ENCODE data around the gene OR4K5. TPM values are rescaled to one million over a fixed set of nuclear protein-coding genes. Genes with fewer than 3 reads are reported as not detected.

Gene OR4K5
- total RNA-seq, 1 experiment from 2014 or later = not detected

DNA sequence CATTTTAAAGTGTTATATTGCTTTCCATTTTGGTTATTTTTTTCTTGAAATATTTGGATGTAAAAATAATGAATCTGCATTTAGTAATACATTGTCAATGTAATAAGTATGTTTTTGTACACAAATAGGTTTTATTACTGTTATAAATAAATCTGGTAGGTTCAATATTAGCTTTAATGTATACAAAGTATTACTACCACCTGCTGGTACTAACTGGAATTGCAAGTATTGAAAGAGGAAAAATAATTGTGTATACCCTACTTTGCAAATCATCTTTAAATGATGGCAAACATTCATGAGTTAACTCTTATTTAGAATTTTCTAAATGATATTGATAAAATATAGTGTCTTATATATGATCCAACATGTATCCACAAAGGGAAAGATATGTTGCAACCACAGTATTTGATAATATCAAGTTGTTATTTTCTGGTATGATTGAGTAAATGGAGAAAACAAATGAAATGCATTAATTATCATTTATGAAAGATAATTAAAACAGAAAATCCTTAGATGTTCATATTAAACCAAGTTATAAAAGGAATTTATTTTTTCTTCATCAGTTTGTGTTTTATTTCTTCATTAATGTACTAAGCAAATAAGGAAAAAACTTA, 42.3 kb upstream of the OR4K5 start:
- CTCF ChIA-PET = no interaction called here
- DNase-seq = peak in 1 of 2 experiments; percentile 5
- H3K36me3 Mint-ChIP-seq (ENCODE audit: insufficient read depth, unreplicated experiment) = no peaks in the 10 kb centered on the region

DNA sequence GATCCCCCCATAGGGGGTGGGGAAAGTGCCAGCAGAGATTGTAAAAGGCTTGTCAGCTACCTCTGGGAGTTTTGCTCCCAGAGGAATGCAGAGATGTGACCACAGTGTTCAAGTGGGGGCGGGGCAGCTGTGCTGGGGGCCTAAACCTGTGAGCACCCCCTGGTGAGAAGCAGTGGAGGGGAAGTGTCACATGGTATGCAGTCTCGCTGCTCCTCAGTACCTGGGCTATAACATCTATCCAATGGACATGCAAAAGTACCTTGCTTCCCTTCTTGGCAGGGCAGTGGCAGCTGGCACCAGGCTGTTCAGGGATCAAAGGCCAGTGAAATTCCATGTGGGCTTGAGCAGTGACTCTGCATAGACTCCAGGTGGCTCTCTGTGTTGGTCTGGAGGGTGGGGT, 25.1 kb upstream of the OR4K5 start:
- no peak overlapping the region for H3K27ac Mint-ChIP-seq (ENCODE audit: unreplicated experiment)
- no peaks in the 10 kb centered on the region for H3K9me3 Mint-ChIP-seq (ENCODE audit: unreplicated experiment)
- no peaks in the 10 kb centered on the region for H3K36me3 Mint-ChIP-seq (ENCODE audit: insufficient read depth, unreplicated experiment)
- H3K4me3 Mint-ChIP-seq (ENCODE audit: unreplicated experiment) = no peak overlapping the region
- H3K4me1 ChIP-seq = no peaks in the 10 kb centered on the region
- H3K4me3 ChIP-seq (ENCODE audit: low read depth, low read length) = no peak overlapping the region
- H3K9me3 ChIP-seq = peaks cover 18% of the 10 kb centered on the region; the same call in 1 of the 2 replicates
- ChIA-PET CTCF (no interaction called here), POLR2A (no interaction called here)
- no peaks in the 10 kb centered on the region for H3K4me1 Mint-ChIP-seq (ENCODE audit: low read depth, unreplicated experiment)
- H3K27me3 Mint-ChIP-seq (ENCODE audit: insufficient read depth, unreplicated experiment) = no peaks in the 10 kb centered on the region
- DNase-seq = no peak
- H3K27me3 ChIP-seq (replicated peaks; ENCODE audit: control insufficient read depth, insufficient read depth, low read length) = no peaks in the 10 kb centered on the region
- TF ChIP-seq, protein P1, sequence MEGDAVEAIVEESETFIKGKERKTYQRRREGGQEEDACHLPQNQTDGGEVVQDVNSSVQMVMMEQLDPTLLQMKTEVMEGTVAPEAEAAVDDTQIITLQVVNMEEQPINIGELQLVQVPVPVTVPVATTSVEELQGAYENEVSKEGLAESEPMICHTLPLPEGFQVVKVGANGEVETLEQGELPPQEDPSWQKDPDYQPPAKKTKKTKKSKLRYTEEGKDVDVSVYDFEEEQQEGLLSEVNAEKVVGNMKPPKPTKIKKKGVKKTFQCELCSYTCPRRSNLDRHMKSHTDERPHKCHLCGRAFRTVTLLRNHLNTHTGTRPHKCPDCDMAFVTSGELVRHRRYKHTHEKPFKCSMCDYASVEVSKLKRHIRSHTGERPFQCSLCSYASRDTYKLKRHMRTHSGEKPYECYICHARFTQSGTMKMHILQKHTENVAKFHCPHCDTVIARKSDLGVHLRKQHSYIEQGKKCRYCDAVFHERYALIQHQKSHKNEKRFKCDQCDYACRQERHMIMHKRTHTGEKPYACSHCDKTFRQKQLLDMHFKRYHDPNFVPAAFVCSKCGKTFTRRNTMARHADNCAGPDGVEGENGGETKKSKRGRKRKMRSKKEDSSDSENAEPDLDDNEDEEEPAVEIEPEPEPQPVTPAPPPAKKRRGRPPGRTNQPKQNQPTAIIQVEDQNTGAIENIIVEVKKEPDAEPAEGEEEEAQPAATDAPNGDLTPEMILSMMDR (IDR thresholded peaks at IDR 0.05; ENCODE audit: insufficient read depth in 1 of 2, low read depth in 1 of 2, low read length in 1 of 2, severe bottlenecking in 1 of 2, unreplicated experiment in 1 of 2) = no peak
- no peaks in the 10 kb centered on the region for H3K36me3 ChIP-seq (ENCODE audit: control insufficient read depth, insufficient read depth, low read length)
- intact Hi-C loops (cut with micrococcal nuclease; ENCODE audit: unreplicated experiment) = no loop called here
- no TSS peak for BruUV-seq (replicated peaks)

More for the DNA sequence above, 42.3 kb upstream of the OR4K5 start:
- intact Hi-C loops (cut with micrococcal nuclease; ENCODE audit: unreplicated experiment) = no loop called here
- Mint-ChIP-seq H3K27ac (ENCODE audit: unreplicated experiment) (no peak overlapping the region), H3K27me3 (ENCODE audit: insufficient read depth, unreplicated experiment) (no peaks in the 10 kb centered on the region), H3K4me1 (ENCODE audit: low read depth, unreplicated experiment) (no peaks in the 10 kb centered on the region), H3K9me3 (ENCODE audit: unreplicated experiment) (no peaks in the 10 kb centered on the region), H3K4me3 (ENCODE audit: unreplicated experiment) (no peak overlapping the region)
- H3K27me3 ChIP-seq (replicated peaks; ENCODE audit: control insufficient read depth, insufficient read depth, low read length) = no peaks in the 10 kb centered on the region
- no peaks in the 10 kb centered on the region for H3K36me3 ChIP-seq (ENCODE audit: control insufficient read depth, insufficient read depth, low read length)
- POLR2A ChIA-PET = no interaction called here
- no peaks in the 10 kb centered on the region for H3K4me1 ChIP-seq
- H3K4me3 ChIP-seq (ENCODE audit: low read depth, low read length) = no peak overlapping the region
- TF ChIP-seq, protein P1 (IDR thresholded peaks at IDR 0.05; ENCODE audit: insufficient read depth in 1 of 2, low read depth in 1 of 2, low read length in 1 of 2, severe bottlenecking in 1 of 2, unreplicated experiment in 1 of 2) = peak; percentile 30 to 69
- H3K9me3 ChIP-seq = no peaks in the 10 kb centered on the region; the same call in 1 of the 2 replicates
- BruUV-seq (replicated peaks) = no TSS peak

DNA sequence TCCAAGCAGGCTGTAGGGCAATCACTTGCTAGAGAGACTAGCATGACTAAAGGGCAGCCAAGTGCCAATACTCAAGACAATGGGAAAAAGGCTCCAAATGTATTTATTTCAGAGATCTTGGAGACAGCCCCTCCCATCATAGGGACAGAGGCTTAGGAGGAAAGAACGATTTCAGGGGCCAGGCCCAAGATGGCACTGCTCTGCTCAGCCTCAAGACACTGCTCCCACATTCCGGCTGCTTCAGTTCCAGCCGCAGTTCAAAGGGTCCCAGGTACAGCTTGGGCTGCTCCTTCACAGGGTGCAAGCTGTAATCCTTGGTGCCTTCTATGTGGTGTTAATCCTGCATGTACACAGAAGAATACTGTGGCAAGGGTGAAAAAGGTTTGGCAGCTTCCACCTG, 19.4 kb upstream of the OR4K5 start:
- H3K27me3 Mint-ChIP-seq (ENCODE audit: insufficient read depth, unreplicated experiment) = no peaks in the 10 kb centered on the region
- POLR2A ChIA-PET = no interaction called here
- CTCF ChIA-PET = no interaction called here
- BruUV-seq (replicated peaks) = no TSS peak
- no peaks in the 10 kb centered on the region for H3K4me1 ChIP-seq
- intact Hi-C loops (cut with micrococcal nuclease; ENCODE audit: unreplicated experiment) = no loop called here
- no peaks in the 10 kb centered on the region for H3K27me3 ChIP-seq (replicated peaks; ENCODE audit: control insufficient read depth, insufficient read depth, low read length)
- TF ChIP-seq, protein P1 (IDR thresholded peaks at IDR 0.05; ENCODE audit: insufficient read depth in 1 of 2, low read depth in 1 of 2, low read length in 1 of 2, severe bottlenecking in 1 of 2, unreplicated experiment in 1 of 2) = no peak
- no peak overlapping the region for H3K4me3 Mint-ChIP-seq (ENCODE audit: unreplicated experiment)
- no peak overlapping the region for H3K27ac Mint-ChIP-seq (ENCODE audit: unreplicated experiment)
- no peaks in the 10 kb centered on the region for H3K36me3 ChIP-seq (ENCODE audit: control insufficient read depth, insufficient read depth, low read length)
- H3K4me1 Mint-ChIP-seq (ENCODE audit: low read depth, unreplicated experiment) = no peaks in the 10 kb centered on the region
- no peaks in the 10 kb centered on the region for H3K36me3 Mint-ChIP-seq (ENCODE audit: insufficient read depth, unreplicated experiment)
- no peak for DNase-seq
- H3K9me3 ChIP-seq = peaks cover 6% of the 10 kb centered on the region; the same call in 1 of the 2 replicates
- no peak overlapping the region for H3K4me3 ChIP-seq (ENCODE audit: low read depth, low read length)
- no peaks in the 10 kb centered on the region for H3K9me3 Mint-ChIP-seq (ENCODE audit: unreplicated experiment)
